ENCODE data around the gene DRD2.

GRCh38 chr11:113363406-113363805, 111.8 kb downstream of the DRD2 start:
- no peak for TF ChIP-seq POLR2A (IDR thresholded peaks at IDR 0.05)
- TF ChIP-seq, protein P1, sequence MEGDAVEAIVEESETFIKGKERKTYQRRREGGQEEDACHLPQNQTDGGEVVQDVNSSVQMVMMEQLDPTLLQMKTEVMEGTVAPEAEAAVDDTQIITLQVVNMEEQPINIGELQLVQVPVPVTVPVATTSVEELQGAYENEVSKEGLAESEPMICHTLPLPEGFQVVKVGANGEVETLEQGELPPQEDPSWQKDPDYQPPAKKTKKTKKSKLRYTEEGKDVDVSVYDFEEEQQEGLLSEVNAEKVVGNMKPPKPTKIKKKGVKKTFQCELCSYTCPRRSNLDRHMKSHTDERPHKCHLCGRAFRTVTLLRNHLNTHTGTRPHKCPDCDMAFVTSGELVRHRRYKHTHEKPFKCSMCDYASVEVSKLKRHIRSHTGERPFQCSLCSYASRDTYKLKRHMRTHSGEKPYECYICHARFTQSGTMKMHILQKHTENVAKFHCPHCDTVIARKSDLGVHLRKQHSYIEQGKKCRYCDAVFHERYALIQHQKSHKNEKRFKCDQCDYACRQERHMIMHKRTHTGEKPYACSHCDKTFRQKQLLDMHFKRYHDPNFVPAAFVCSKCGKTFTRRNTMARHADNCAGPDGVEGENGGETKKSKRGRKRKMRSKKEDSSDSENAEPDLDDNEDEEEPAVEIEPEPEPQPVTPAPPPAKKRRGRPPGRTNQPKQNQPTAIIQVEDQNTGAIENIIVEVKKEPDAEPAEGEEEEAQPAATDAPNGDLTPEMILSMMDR (IDR thresholded peaks at IDR 0.05), result no peak

All from body of pancreas (tissue), 4 donors.